Gastroesophageal sphincter (tissue), 3 donors: Measurements from ENCODE around the gene PHEX.

ENCODE experiments used
- CTCF ChIP-seq, 4 experiments: fragments of 200-600 bp in 2 of 4; fragments of 450-650 bp in 2 of 4; sonication (generic) in 1 of 4; IDR thresholded peaks; one replicate each; pipeline ENCODE4 v1.5.1; 2017 to 2019; ENCODE audit warnings: antibody characterized with exemption in 4 of 4, mild to moderate bottlenecking in 2 of 4, moderate library complexity in 2 of 4
- POLR2A ChIP-seq, 2 donors: fragments of 450-650 bp; IDR thresholded peaks; one replicate each; pipeline ENCODE4 v1.6.1; 2017; ENCODE audit warnings: antibody characterized with exemption in 2 of 2, mild to moderate bottlenecking in 2 of 2, moderate library complexity in 1 of 2
- POLR2AphosphoS5 ChIP-seq: sonication (generic); formaldehyde crosslinking; IDR thresholded peaks from one replicate; pipeline ENCODE4 v1.6.1; 2017; ENCODE audit warnings: antibody characterized with exemption

- TF ChIP-seq CTCF (IDR thresholded peaks at IDR 0.05) (no peak), POLR2A (IDR thresholded peaks at IDR 0.05) (no peak), POLR2AphosphoS5 (no peak)
Observed at GRCh38 chrX:22121161-22121560, 89.0 kb downstream of the PHEX start.
